Measurements from ENCODE around the gene NDUFA6. TPM values are rescaled to one million over a fixed set of nuclear protein-coding genes. Genes with fewer than 3 reads are reported as not detected.

The NDUFA6 gene
- polyA plus RNA-seq, 3 donors: 42.9 to 167 (median 138) TPM

DNA sequence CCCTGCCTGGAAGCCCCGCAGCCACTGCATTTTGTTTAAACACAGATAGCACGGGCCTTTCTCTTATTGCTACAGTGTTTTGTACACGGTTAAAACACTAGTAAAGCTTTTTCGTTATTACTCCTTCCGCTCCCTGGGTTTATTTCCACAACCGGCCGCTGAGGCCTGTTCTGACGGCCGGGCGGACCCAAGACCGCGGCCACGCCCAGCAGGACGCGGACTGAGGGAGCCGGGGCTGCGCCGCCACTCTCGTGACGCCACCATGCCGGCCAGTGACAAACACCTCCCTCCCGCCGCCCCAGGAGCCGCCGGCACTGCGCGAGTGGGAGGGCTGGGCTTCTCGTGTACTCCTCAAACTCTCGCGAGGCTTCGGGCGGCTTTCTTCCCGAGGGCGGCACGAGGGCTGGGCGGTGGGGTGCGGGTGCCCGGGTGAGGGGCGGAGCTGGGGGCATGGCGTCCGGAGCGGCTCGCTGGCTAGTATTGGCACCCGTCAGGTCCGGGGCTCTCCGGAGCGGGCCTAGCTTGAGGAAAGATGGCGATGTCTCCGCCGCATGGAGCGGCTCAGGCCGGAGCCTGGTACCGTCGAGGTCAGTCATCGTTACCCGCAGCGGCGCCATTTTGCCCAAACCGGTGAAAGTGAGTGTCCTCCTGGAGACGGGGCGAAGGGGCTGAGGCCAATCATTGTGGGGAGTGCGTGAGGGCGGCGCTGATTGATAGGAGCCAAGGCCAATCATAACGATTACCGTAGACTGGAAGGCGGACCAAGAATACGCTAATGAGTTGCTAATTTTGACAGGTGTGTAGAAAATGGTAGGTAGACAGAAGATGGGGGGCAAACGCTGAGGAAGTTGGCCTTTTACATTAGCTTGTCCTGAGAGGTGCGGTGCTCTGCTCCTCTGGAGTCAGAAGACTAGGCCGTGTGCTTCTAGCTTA lies 11.0 kb downstream of the NDUFA6 start, which contains the start of gene SMDT1:
Gene SMDT1, plus strand, starts transcription at position 382 of the 933 bp plus-strand sequence. Its CDS starts 69 bp downstream, at position 451.
- H3K27ac Mint-ChIP-seq: peak within 1 kb of the TSS; percentile 95 to 99 (median 98)
- Histone ChIP-seq H3K4me1 (ENCODE audit: control insufficient read depth in 1 of 2, insufficient read depth in 2 of 2, low read length in 2 of 2) (peaks cover 29 to 41% of the 10 kb centered on the region in 2 donors), H4K20me1 (ENCODE audit: insufficient read depth, low read length) (no peaks in the 10 kb centered on the region), H3K9ac (ENCODE audit: insufficient read depth, low read length, poor library complexity, severe bottlenecking) (peak within 1 kb of the TSS; percentile 86), H3K79me2 (ENCODE audit: insufficient read depth, low read length) (peaks cover 50% of the 10 kb centered on the region), H3K9me3 (replicated peaks in 1 of 2; ENCODE audit: control insufficient read depth in 1 of 2, insufficient read depth in 1 of 2, low read length in 2 of 2) (no peaks in the 10 kb centered on the region), H3K27ac (ENCODE audit: low read depth in 1 of 2, low read length in 2 of 2) (peak within 1 kb of the TSS; percentile 95 to 98), H3K27me3 (ENCODE audit: control insufficient read depth in 2 of 2, insufficient read depth in 2 of 2, low read length in 2 of 2) (no peaks in the 10 kb centered on the region), H3K36me3 (replicated peaks in 1 of 2; ENCODE audit: control insufficient read depth in 1 of 2, insufficient read depth in 2 of 2, low read length in 2 of 2) (peaks cover 15 to 48% of the 10 kb centered on the region in 2 donors), H3K4me2 (replicated peaks; ENCODE audit: extremely low read depth, low read length, poor library complexity, severe bottlenecking) (peak within 1 kb of the TSS; percentile 85), H3K4me3 (replicated peaks in 1 of 3; ENCODE audit: low read depth in 2 of 3, low read length in 3 of 3) (peak within 1 kb of the TSS; percentile 64 to 86 (median 69)), H2AFZ (ENCODE audit: insufficient read depth, low read depth, low read length, poor library complexity, severe bottlenecking) (peak within 1 kb of the TSS; percentile 85)
- H3K4me1 Mint-ChIP-seq: peaks cover 37% of the 10 kb centered on the region
- WGBS (ENCODE audit: insufficient coverage): under 1% methylated on average over 67 of the region's 71 CpGs
- DNase-seq: peak; percentile 98 to 99 (median 99)
- TF ChIP-seq, protein P1, sequence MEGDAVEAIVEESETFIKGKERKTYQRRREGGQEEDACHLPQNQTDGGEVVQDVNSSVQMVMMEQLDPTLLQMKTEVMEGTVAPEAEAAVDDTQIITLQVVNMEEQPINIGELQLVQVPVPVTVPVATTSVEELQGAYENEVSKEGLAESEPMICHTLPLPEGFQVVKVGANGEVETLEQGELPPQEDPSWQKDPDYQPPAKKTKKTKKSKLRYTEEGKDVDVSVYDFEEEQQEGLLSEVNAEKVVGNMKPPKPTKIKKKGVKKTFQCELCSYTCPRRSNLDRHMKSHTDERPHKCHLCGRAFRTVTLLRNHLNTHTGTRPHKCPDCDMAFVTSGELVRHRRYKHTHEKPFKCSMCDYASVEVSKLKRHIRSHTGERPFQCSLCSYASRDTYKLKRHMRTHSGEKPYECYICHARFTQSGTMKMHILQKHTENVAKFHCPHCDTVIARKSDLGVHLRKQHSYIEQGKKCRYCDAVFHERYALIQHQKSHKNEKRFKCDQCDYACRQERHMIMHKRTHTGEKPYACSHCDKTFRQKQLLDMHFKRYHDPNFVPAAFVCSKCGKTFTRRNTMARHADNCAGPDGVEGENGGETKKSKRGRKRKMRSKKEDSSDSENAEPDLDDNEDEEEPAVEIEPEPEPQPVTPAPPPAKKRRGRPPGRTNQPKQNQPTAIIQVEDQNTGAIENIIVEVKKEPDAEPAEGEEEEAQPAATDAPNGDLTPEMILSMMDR (IDR thresholded peaks at IDR 0.05): no peak
- intact Hi-C loops (cut with micrococcal nuclease): no loop called here
- H3K4me3 Mint-ChIP-seq: peak within 1 kb of the TSS; percentile 87 to 94
- no peaks in the 10 kb centered on the region for H3K9me3 Mint-ChIP-seq
- peaks cover 0 to 3% (median 0%) of the 10 kb centered on the region in 3 donors for H3K27me3 Mint-ChIP-seq (ENCODE audit: low read depth in 3 of 3)
- peaks cover 24 to 45% of the 10 kb centered on the region in 2 donors for H3K36me3 Mint-ChIP-seq

DNA sequence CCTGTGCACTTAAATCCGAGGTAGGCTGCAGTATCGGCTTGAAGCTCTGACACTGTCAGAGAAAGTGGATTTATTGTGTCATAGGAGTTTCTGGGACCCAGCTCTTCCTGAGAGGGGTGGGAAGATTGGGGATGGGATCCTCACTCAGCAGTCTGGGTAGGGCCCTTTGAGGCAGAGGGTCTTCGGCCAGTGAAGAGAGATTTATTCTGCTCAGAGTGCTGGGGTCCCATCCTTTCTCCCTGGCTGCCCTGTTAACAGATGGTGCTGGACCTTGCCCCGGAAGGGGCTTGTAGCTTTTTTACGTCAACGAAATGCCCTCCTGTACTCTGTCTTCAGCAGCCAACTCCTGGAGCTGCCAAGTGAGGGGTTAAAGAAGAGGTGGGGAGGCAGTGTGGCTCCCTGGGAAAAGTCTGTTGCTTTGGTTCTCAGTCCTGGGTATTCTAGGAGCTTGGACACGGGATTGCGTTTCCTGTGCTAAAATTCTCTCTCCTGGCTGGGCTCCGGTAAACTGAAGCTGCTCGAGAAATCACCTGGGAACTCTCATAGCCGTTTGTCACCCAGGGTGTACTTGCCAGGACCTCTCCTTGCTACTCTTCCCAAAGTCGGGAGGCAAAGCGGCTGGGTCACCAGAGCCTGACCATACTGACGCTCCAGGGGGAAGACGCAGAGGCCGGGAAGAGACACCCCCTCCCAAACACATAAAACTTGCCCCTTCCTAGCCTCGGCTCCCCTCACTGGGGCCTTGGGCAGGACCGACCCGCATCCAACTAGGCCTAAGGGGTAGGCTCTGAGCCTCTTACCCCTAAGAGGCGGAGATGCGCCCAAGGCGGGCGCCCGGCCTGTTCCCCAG lies 11.9 kb downstream of the NDUFA6 start:
- Mint-ChIP-seq H3K27me3 (ENCODE audit: low read depth in 3 of 3) (peaks cover 0 to 4% (median 0%) of the 10 kb centered on the region in 3 donors), H3K9me3 (no peaks in the 10 kb centered on the region), H3K27ac (peak overlapping the region; percentile 95 to 99 (median 98)), H3K4me3 (peak overlapping the region; percentile 87 to 94), H3K36me3 (peaks cover 17 to 36% of the 10 kb centered on the region in 2 donors), H3K4me1 (peaks cover 38% of the 10 kb centered on the region)
- Histone ChIP-seq H3K9me3 (replicated peaks in 1 of 2; ENCODE audit: control insufficient read depth in 1 of 2, insufficient read depth in 1 of 2, low read length in 2 of 2) (no peaks in the 10 kb centered on the region), H4K20me1 (ENCODE audit: insufficient read depth, low read length) (no peaks in the 10 kb centered on the region), H3K79me2 (ENCODE audit: insufficient read depth, low read length) (peaks cover 50% of the 10 kb centered on the region), H3K27ac (ENCODE audit: low read depth in 1 of 2, low read length in 2 of 2) (peak overlapping the region; percentile 95 to 98), H3K4me2 (replicated peaks; ENCODE audit: extremely low read depth, low read length, poor library complexity, severe bottlenecking) (peak overlapping the region; percentile 85), H3K9ac (ENCODE audit: insufficient read depth, low read length, poor library complexity, severe bottlenecking) (peak overlapping the region; percentile 86), H3K4me3 (replicated peaks in 1 of 3; ENCODE audit: low read depth in 2 of 3, low read length in 3 of 3) (peak overlapping the region; percentile 12 to 86 (median 30)), H2AFZ (ENCODE audit: insufficient read depth, low read depth, low read length, poor library complexity, severe bottlenecking) (peak overlapping the region; percentile 85), H3K36me3 (replicated peaks in 1 of 2; ENCODE audit: control insufficient read depth in 1 of 2, insufficient read depth in 2 of 2, low read length in 2 of 2) (peaks cover 15 to 39% of the 10 kb centered on the region in 2 donors), H3K27me3 (ENCODE audit: control insufficient read depth in 2 of 2, insufficient read depth in 2 of 2, low read length in 2 of 2) (no peaks in the 10 kb centered on the region), H3K4me1 (ENCODE audit: control insufficient read depth in 1 of 2, insufficient read depth in 2 of 2, low read length in 2 of 2) (peaks cover 35 to 50% of the 10 kb centered on the region in 2 donors)
- TF ChIP-seq, protein P1 (IDR thresholded peaks at IDR 0.05): no peak
- intact Hi-C loops (cut with micrococcal nuclease): no loop called here
- 77% methylated on average over 24 of the region's 24 CpGs for WGBS (ENCODE audit: insufficient coverage)
- DNase-seq: no peak
